ENCODE data around the gene CACNB2.

GRCh38 chr10:18164748-18165361 is 24.6 kb downstream of the CACNB2 start:
- no peak for TF ChIP-seq TAF1 (IDR thresholded peaks at IDR 0.05; ENCODE audit: low read depth, low read length)
- TF ChIP-seq POLR2A (IDR thresholded peaks at IDR 0.05; ENCODE audit: low read depth, low read length): no peak
- no peak for TF ChIP-seq POLR2AphosphoS5 (IDR thresholded peaks at IDR 0.05; ENCODE audit: low read depth, low read length)
- no peak for TF ChIP-seq SPI1 (IDR thresholded peaks at IDR 0.05; ENCODE audit: low read depth, low read length)
